ENCODE results near the gene ZSCAN25.
"Not testable (repeated sequence)": the region's sequence is repeated elsewhere in the genome, so short reads cannot be mapped to it uniquely, and the experiment has no call there.

Gene ZSCAN25

DNA sequence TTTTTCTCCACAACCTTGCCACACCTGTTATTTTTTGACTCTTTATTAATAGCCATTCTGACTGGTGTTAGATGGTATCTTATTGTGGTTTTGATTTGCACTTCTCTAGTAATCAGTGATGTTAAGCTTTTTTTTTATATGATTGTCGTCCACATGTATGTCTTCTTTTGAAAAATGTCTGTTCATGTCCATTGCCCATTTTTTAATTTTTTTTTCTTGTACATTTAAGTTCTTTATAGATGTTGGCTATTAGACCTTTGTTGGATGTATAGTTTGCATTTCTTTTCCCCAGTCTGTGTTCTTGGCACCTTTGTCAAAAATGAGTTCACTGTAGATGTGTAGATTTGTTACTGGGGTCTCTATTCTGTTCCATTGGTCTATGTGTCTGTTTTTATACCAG lies 28.8 kb downstream of the ZSCAN25 start:
- DNase-seq (ENCODE audit: low read depth) = no peak

DNA sequence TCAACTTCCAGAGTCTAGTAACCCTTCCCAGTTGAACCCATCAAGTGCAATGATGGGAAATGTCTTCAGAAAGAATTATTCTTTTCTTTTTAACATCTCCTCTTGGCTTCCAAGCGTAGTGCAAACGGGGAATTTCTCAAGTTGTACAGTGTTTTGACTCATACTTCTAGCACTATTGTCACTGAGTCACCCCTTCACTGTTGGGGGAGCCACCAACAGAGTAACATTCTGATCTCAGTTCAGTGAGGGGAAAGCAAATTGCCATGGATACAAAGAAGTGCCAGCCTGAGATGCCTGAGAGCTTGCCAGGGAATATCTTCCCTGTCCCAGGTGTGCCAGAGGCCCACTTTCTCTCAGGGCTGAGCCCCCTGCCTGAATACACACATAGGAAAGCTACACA lies 32.1 kb downstream of the ZSCAN25 start:
- no peak for DNase-seq (ENCODE audit: low read depth)

DNA sequence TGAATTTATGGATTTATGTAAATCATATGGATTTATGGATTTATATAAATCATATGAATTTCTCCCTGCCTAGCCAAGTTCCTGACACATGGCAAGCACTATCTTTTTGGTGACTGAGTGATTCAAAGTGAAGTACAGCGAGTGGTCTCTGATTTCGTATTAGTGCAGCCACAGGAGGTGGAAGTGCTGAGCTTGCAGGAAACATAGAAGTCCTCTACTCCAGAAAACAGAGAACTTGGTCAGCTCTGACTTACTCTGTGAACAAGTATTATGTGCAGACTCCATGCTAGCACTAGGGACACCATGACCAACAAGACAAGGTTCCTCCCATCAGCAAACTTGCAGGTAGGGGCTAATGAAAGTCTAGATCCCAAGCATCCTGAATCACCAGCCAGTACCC lies 34.5 kb downstream of the ZSCAN25 start:
- DNase-seq (ENCODE audit: low read depth) = no peak

DNA sequence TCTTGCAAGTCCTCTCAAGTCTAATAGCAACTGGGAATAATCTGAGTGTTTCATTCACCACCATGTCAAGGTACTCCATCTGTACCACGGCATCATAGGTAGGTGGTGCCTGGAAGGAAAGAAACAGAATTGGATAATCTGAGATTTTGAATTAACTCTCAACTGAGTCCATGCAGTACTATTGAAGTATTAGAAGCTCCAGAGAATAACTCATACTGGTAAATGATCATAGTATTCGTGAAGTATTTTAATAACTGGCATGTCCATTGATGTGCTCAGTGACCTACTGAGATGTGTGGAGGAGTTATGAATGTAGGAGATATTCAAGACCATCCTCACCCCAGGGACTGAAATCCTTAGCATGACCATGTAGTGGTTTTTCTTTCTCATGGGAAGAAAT lies 35.9 kb downstream of the ZSCAN25 start:
- DNase-seq (ENCODE audit: low read depth) = no peak

DNA sequence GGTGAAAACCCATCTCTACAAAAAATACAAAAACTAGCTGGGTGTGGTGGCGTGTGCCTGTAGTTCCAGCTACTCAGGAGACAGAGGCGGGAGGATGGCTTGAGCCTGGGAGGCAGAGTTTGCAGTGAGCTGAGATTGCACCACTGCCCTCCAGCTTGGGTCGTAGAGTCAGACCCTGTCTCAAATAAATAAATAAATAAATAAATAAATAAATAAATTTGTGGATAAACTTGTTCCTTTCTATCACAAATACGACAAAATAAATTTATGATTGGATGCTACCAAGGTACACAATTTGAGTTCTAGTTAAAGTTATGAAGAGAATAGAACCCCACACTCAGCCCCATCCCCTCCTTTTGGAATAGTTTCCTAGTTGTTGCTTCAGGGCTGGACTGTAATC lies 36.5 kb downstream of the ZSCAN25 start:
- not testable (repeated sequence) for DNase-seq (ENCODE audit: low read depth)

DNA sequence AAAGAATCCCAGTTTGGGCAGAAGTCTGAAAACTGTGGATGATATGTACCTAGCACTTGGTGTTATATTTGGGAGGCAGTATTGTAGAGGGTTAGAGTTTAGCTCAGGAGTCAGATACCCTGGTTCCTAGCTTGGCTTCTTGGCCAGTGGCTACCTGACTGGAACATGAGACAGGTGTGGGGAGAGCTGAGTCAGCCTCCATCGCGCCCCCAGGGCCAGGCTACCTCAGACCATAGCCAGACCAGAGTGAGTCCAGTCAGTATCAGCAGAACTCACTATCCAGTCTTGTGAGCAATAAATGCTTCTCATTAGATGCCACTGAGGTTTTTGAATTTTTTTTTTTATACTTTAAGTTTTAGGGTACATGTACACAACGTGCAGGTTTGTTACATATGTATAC lies 37.0 kb downstream of the ZSCAN25 start:
- DNase-seq (ENCODE audit: low read depth) = no peak

DNA sequence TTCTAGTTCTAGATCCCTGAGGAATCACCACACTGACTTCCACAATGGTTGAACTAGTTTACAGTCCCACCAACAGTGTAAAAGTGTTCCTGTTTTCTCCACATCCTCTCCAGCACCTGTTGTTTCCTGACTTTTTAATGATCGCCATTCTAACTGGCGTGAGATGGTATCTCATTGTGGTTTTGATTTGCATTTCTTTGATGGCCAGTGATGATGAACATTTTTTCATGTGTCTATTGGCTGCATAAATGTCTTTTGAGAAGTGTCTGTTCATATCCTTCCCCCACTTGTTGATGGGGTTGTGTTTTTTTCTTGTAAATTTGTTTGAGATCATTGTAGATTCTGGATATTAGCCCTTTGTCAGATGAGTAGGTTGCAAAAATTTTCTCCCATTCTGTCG lies 37.9 kb downstream of the ZSCAN25 start:
- DNase-seq (ENCODE audit: low read depth) = not testable (repeated sequence)

DNA sequence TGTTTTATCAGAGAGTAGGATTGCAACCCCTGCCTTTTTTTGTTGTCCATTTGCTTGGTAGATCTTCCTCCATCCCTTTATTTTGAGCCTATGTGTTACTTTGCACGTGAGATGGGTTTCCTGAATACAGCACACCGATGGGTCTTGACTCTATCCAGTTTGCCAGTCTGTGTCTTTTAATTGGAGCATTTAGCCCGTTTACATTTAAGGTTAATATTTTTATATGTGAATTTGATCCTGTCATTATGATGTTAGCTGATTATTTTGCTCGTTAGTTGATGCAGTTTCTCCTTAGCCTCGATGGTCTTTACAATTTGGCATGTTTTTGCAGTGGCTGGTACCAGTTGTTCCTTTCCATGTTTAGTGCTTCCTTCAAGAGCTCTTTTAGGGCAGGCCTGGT lies 41.1 kb downstream of the ZSCAN25 start:
- DNase-seq (ENCODE audit: low read depth) = not testable (repeated sequence)

DNA sequence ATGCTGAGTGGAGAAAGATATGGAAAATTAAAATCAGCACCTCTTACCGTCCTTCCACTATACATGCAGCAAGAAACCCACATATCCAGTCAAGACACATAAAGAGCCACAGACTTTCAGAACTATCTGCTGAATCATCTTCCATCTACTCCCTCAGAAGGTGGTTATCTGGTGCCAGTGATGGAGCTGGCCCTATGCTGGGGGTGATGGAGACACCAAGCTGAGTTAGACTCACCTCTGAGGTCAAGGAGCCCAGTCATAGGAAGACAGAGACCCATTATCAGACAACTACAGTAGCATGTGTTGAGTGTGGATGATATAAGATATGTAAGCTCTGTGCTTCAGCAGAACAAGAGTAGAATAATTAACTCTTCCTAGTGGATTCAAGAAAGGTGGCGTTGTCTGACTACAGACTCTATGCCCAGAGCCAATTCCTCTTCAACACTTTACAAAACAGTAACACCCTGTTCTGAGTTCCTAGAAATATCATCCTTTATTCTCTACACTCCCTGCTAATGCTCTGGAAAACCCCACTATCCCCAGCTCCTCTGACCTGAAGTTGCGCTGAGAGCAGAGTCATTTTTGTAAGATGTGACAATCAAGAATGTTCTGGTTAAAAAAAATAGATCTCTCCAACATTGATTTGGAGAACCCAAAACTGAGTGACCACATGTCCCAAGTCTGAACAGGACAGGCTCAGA lies 48.7 kb downstream of the ZSCAN25 start:
- no peak for DNase-seq (ENCODE audit: low read depth)

DNA sequence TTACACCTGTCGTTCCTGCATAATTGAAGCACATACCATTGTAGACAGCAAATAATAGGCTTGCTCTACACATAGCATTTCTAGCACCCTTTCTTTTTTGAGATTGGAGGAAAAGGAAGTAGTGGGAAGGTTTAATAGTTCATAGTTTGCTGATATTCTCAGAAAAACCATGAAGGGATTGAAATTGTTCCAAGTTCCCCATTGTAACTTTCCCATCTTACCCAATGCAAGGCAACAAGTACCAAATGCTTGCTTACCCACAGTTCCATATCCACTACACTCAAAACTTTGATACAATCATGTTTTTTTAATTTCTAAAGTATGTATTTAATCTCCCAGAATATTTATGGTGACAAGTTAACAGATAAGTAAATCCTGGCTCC lies 49.3 kb downstream of the ZSCAN25 start:
- DNase-seq (ENCODE audit: low read depth) = no peak

DNA sequence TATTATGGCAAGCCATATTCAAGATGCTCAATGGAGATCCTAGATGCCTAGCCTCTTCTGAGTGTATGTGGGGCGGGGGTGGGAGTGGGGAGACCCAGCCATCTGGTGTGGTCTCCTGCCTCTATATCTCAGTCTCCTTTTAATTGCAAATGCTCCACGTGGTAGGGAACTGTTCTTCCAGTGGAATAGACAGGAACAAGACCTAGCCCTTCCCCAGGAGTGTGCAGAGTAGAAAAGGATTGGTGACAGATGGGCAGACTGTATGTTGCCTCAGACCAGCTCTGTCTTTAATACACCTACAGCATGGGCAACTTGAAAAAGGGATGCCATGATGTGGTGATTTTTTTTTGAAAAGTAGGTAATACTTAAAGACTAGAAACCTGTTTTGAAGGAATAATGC lies 50.4 kb downstream of the ZSCAN25 start:
- DNase-seq (ENCODE audit: low read depth) = no peak

DNA sequence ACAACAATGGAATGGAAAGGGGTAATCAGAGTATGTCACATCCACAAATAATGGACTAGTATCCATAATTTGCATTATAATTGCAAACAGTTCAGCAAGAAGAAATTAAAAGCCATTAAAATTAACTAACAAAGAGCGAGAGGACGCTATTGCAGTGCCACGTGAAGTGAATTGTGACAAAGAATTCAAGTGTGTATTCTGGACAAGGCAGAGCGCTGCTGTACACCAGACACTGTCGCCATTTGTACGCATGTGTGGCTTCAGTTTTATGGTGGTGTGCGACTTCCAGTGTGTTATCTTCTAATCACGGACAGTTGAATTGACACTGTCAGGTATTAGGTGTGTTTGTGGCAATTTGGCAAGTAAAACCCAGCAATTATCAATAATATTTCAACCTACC lies 51.8 kb downstream of the ZSCAN25 start:
- DNase-seq (ENCODE audit: low read depth) = no peak

DNA sequence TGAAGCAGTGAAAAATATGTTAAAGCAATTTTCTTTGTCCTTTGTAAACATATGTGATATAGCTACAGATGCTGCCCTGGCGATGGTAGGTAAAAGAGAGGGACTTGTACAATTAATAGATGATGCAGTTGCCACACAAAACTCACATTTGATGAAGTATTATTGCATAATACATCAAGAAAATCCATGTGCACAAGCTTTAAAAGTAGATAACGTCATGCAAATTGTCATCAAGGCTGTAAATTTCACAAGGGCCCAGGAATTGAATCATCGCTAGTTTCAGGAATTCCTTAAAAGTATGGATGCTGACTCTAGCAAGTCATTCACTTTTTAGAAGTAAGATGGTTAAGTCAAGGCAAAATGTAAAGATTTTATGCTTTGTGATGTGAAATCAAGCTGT lies 53.0 kb downstream of the ZSCAN25 start:
- no peak for DNase-seq (ENCODE audit: low read depth)

DNA sequence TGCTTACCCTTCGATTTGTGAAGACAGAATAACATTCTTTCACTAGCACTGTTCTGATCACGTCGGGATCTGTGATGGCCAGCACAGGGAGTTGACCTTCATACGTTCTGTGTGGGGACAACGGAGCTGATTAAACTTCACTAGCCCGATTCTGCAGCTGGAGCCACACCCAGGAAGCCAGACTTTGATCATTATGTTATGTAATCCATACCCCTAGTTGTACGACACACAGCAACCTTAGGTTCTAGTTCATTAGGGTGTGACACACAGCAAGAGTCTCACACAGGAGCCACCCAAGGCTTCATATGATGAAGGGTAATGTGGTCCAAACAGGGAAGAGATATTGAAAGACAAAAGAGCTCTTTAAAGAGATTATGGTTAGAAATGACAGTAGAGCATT lies 55.8 kb downstream of the ZSCAN25 start:
- no peak for DNase-seq (ENCODE audit: low read depth)

DNA sequence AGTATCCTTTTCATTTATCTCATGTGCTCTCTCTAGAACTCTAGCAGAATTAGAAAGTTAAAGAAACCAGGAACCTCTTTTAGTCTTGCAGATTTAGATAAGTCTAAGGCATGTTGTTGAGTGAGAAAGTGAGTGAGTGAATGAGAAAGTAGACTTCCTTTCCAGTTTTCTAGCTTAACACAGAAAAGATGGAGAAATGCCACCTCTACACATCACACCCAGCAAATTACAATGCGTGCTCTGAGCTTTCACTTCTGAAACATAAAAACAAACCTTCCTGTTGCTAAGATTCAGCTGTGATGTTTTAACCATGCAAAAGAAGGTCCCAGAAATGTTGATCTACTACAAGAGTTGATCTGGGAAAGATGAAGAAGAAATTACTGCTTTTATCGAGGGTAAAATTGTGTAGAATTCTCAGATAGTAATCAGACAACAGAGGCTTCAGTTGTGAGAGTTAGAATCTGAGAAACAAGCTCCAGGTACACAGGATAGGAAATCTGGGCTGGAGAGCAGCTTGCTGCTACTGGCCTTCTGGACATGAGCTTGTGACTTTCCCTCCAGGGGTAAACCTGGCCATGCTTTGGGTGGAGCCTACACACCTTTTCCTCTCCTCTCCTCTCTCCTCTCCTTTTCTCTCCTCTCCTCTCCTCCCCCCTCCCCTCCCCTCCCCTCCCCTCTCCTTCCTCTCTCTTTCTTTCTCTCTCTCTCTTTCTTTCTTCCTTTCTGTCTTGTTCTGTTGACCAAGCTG lies 58.4 kb downstream of the ZSCAN25 start:
- DNase-seq (ENCODE audit: low read depth) = no peak

DNA sequence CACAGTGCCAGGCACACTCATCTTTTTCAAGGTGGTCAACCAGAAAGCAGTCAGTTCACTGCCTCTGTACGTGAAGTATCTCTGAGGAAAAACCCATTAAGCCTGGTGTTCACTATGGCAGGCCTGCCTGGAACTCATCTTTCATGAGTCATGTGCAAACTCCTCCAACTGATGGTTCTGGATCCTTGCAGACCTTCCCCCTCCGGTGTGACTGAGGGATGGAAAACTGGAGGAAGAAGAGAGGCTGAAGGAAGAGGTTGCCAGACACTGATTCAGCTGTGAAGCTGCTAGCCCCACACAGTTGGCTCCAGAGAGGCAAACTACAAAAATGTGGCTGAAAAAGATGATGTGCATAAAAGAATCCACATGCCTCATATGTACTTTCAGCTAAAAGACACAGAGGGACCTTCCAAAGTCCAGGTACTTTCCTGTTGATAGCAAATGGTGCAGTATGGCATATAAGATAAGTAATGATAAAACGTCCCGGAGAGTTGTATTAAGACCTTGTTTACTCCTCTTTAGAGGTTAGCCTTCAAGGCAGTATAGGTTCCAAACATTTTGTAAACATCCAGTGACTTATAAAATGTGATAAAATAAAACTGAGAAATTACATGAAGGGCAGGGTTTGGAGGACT lies 60.4 kb downstream of the ZSCAN25 start:
- no peak for DNase-seq (ENCODE audit: low read depth)

DNA sequence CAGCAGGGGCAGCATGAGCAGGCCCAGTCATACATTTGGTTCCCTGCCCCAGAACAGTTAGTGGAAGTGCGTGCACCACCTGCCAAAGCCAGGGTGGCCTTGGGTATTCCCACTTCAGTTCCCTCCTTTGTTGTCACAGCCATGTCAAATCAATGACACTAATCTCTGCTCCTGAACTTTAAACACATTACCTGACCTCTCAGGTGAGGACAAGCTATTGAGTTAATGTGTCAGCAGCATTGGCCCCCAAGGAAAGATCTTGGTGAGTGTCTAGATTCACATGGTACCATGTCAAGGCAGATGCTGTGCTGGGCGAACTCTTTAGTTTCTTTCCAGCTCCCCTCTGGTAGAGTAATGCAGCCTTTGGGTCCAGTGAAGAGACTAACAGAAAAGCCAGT lies 60.9 kb downstream of the ZSCAN25 start:
- no peak for DNase-seq (ENCODE audit: low read depth)

DNA sequence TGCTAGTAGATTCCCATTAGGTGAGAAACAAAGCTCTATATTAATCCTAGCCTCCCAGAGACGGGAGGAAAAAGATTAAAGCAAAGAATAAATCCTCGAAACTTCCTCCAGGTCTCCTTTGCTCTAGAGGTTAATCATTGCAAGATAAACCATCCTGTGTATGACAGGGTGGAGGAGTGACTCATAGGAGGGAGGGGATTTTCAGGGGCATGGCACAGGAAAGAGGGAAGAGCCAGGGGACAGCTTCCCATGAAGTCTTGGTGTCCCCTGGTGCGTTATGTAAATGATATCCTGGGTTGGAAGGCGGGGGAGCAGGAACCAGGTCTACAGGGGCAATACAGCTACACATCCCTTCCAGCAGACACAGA lies 62.3 kb downstream of the ZSCAN25 start:
- DNase-seq (ENCODE audit: low read depth) = no peak

DNA sequence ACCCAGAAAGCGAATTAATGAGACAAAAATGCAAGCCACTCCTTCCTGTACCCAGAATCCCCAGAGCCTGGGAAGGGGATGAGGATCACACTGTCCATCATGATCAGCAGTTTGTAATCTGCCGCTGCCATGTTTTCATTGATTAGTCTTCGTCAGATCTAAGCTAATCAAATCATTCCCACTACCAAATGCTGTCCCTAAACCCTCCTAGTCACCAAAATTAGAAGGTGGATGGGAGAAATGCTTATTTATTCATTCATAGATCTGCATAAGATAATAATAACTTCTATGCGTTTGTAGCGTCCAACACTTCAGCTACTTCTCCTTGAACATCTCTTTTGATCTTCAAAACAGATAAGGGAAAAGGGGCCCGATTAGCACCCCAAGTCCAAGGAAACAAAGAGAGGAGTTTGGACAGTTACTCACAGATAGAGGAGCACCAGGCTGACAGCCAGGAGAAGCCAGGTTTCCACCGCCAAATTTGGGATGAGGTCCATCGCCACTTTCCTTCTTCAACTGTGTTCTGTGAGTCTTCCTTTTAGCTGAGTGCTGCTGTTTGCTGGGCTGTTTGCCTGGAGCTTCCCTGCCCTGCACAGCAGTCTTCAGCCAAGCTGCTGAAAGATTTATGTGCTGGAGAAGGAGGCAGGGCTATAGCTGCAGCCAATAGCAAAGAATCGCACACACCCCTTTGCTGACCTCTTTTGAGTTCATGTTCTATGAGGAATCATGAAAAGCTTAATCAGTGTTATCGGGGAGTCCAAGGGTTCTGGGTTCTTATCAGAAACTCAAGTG lies 62.9 kb downstream of the ZSCAN25 start, which contains the start of gene CYP3A5:
CYP3A5 (minus strand) TSS at position 597 of the 792 bp plus-strand sequence; CDS start at position 497, 100 bp downstream.
- DNase-seq (ENCODE audit: low read depth) = no peak
